GM19351 (cell line): Measurements from ENCODE around the gene ERBB4.

ENCODE experiments used
- ATAC-seq: cut with Tn5 transposase; IDR thresholded peaks from one replicate; pipeline ENCODE4 v1.9.1; 2021; ENCODE audit warnings: mild to moderate bottlenecking, moderate library complexity; ENCODE audit not compliant: unreplicated experiment

The ERBB4 gene

GRCh38 chr2:211387734-211388133, 1150.9 kb downstream of the ERBB4 start:
- ATAC-seq = no peak

DNA sequence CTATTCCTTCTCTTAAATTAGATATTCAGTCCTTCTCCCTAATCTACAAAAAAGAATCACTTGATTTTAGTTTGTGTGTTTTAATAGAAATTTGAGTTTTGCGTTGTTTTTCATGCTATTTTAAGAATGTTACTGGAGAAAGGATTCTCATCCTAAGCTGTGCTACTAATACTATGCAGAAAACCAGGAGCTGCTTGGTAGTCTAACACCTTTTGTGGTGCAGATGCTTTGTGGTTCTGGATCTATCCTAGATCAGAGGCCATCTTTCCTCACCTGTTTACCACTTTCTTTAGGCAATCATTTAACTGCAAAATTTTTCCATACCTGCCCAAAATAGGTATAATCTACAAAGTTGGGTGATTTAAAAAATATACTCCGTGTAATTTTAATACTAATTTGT, 1158.6 kb downstream of the ERBB4 start:
- ATAC-seq = no peak

DNA sequence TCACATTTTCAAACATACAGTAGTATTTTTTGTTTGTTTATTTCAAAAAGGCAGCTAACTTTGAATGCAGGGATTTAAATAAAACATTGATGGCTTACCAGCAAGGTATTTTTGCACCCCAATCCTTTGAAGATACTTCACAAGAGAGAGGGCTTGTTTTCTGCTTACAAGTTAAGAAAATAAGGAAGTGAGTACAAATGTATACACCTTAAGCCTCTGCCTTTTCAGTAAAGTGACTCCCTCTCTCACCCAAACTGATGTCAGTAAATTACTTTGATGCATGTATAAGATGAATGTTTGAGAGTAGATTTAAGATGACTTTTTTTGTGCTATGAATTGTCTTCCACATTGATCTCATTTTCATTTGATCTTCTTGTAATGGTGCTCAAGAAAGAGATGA, 1162.2 kb downstream of the ERBB4 start:
- peak; percentile 60 for ATAC-seq

DNA sequence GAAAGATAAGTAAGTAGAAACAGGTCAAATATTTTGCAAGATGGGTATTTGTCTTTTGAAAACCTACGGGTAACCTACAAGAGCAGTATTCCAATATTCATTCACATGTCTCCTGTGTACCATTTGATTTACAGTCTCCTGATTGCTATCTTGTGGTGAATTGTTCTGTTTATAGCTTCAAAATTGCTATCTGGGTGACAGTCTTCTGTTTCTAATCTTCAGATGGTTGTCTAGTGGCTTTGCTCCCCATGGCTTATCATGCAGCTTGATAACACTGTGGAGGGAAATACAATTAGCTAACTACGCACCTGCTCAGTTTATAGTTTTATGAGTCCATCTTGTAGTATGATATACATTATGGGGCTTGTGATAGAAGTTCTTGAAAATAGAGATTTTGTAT, 1165.4 kb downstream of the ERBB4 start:
- no peak for ATAC-seq

- peak; percentile 16 for ATAC-seq
Measured at GRCh38 chr2:211371465-211371864, 1167.1 kb downstream of the ERBB4 start.

- no peak for ATAC-seq
Measured at GRCh38 chr2:211368467-211368866, 1170.1 kb downstream of the ERBB4 start.

DNA sequence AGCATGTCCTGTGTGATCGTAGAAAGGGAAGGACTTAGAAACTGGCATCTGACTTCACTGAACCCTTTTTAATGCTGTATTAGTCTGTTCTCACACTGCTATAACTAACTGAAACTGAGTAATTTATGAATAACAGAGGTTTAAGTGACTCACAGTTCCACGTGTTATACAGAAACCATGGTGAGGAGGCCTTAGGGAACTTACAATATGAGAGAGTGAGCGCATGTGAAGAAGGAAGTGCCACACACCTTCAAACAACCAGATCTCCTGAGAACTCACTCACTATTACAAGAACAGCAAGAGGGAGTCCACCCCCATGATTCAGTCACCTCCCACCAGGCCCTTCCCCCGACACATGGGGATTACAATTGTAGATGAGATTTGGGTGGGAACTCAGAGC, 1170.9 kb downstream of the ERBB4 start:
- ATAC-seq = peak; percentile 97

- ATAC-seq = peak; percentile 16
Measured at GRCh38 chr2:211367293-211367692, 1171.3 kb downstream of the ERBB4 start.

DNA sequence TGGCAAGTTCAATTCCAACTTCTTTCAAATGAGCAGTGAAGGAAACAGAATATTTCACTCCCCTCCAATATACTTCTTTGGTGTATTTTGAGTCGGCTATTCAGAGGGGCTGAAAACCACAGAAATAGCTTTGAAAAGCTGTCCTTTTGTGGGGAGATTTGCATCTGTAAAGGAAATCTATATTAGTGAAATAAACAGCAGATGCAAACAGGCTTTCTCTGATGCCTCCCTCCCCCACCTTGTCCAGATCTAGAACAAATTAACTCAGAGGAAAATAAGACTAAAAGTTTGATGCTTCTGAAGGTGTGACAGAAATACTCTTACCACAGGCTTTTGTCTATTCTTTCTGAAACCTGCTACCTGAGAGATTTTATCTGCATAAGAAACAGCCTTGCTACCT, 1173.7 kb downstream of the ERBB4 start:
- ATAC-seq = no peak

DNA sequence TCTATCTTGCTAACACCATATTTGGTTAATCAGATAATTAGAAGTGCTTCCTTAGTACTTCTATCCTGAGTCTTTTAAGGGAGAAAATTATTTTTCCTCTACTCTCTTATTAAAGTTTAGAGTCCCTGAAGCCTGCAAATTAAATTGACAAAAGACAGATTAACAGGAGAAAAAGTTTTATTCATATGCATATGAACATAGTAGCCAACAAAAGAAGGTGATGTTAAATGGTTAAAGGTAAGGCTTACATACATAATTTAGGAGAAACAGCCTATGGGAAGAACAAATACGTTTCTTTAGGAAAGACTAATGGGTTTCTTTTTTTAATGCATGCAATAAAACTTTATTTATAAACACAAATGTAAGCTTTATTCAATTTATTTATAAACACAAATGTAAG, 1177.2 kb downstream of the ERBB4 start:
- no peak for ATAC-seq

DNA sequence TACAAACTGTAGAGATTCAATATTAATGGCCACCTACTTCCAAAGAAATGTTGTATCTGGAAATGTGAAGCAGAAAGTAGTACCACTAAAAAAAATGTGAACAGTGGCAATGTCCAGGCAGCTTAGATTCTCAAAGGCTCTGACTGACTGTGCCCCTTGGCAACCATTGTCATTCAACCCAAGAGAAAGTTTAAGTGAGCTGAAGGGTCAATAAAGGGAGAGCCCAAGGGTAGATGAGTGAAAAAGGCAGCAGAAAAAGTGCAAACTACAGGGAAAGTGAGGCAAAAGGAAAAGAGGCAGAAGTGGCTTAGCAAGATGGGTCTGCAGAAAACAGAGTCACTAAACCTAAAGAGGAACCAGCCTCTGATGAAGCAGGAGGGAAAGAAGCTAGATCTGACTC, 1179.3 kb downstream of the ERBB4 start:
- ATAC-seq = no peak

GRCh38 chr2:211358504-211358903, 1180.1 kb downstream of the ERBB4 start:
- ATAC-seq = no peak

DNA sequence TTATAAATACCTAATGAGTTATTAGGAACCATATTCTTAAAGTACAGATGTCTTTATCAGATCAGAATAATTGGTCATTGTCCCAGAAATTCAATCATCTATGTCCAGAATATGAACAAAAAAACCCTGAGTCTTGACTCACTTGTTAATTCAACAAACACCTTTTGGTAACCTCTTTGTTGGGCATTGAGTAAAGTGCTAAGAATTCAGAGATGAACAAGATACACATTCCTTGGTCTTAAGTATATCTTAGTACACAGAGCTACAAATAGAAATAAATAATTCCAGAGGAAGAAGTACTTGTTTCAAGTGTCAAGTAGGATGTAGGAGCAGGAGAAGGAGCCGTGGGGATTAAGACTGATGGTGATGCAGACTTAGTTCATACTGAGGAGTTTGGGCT, 1184.1 kb downstream of the ERBB4 start:
- no peak for ATAC-seq

DNA sequence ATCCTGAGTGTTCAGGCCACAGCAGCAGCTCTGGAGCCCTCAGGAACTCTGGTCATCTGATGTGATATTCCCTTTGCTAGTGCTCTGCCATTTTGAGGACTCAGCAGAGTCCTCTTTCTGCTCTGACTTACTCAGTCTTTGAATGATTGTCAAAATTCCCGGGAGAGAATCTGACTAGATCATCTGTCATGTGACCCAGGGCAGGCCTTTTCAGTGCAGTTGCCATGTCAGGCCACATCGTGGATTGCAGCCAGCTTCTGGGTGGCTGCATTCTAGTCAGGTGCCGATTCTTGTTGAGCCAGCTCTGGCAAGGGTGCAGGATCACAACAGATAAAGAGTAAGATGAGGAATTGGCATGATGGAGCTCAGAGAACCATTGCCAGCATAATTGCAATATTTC, 1186.6 kb downstream of the ERBB4 start:
- ATAC-seq = no peak

DNA sequence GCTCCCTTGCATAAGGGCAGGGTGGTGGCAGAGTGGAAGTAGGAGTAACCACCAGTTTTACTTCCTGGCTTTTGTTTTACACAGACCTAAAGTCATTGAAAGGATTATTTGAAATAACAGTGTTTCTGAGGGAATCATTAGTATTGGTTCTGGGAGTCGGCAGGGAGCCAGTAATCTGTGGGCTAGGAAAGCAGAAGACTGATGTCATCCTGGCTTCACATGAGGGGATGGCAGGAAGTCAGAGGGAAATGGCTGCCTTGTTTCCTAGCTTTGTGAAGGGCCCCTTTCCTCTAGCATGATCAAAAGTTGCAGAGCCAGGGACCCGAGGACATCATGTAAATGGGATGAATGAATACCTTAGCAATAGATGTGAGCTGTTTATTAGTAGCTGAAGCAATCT, 1189.6 kb downstream of the ERBB4 start:
- ATAC-seq = no peak

- no peak for ATAC-seq
Measured at GRCh38 chr2:211347328-211347727, 1191.3 kb downstream of the ERBB4 start.

GRCh38 chr2:211344289-211344688, 1194.3 kb downstream of the ERBB4 start:
- ATAC-seq = no peak

GRCh38 chr2:211333377-211333776, 1205.2 kb downstream of the ERBB4 start:
- ATAC-seq = no peak

- no peak for ATAC-seq
Measured at GRCh38 chr2:211331736-211332135, 1206.9 kb downstream of the ERBB4 start.

DNA sequence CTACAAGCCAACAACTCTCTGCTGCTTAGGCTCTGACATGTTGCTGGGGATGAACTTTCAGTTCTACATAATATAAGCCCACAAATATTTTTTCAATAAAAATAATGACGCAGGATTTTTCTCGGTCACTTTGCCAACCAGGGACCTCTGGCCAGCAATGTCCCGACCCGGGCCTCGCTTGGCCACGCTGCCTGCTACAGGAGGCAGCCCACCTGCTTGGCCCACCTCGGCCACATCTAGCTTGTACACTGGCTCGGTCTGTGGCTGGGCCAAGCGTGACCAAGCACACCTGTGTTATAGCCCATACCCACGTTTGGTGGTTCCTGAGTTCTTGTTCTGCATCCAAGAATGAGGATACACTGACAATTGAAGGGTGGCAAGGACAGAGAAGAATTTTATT, 1208.7 kb downstream of the ERBB4 start:
- ATAC-seq = no peak

DNA sequence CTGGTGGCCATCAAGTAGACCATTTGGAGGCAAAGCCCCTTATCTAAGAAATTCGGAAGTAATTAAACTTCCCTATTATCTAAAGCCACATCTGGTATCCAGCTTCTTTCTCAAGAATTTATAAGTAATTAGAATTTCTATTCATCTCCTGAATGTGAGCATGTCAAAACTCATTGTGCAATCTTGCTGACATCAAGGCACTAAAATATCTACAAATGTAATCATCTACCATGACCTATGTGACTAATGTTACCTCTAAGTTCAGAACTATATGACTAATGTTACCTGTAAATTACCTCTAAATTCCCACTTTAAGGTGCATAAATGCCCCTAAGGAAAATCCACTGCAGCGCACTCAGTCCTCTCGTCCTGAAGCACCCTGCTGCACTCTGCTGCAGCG, 1209.2 kb downstream of the ERBB4 start:
- no peak for ATAC-seq

DNA sequence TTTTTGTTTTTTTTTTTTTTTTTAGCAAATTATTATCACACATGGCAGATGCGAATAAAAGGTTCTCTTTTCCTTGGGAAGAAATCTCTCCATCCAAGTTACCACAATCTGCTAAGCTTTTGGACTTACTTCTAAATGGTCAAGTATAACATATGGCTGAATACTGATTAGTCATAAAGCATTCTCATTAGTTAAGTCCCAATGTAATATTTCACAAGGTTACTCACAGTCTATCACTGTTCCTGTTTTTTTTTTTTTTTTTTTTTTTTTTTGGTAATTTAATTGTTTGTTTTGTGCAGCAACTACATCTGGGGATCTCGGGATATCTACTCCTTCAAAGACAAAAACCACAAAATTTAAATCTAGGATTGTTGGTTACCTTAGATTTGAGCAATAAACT, 1210.5 kb downstream of the ERBB4 start:
- ATAC-seq = no peak
